Measurements from ENCODE around the gene CRYM. TPM values are rescaled to one million over a fixed set of nuclear protein-coding genes. Genes with fewer than 3 reads are reported as not detected.
"Not testable (repeated sequence)": the region's sequence is repeated elsewhere in the genome, so short reads cannot be mapped to it uniquely, and the experiment has no call there.

CRYM gene
- polyA plus RNA-seq, 6 donors from 2014 or later, result 2.4 to 13.0 (median 3.4) TPM

DNA sequence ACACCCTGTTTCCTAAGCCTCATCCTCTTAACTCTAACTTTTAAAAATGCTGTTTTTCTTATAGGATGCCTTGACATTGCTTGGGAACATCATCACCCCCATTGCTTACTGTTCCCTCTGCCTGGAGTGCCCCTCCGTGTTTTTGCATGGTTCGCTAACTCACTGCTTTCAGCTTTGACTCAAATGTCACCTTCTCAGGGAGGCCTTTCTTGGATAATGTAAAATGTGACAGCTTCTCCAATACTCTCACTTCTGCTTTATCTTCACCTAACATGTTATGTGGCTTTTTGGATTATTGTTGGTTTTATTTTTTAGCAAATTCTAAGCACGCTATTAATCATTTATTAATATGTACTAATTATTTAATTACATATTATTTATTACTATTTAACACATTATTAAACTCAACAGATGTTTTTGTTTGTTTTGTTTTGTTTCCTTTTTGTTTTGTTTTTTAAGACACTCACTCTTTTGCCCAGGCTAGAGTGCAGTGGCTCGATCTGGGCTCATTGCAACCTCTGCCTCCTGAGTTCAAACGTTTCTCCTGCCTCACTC is 3.8 kb downstream of the CRYM start:
- H3K27me3 Mint-ChIP-seq, result peaks cover 5 to 8% (median 7%) of the 10 kb centered on the region in 3 donors
- no peaks in the 10 kb centered on the region for H3K9me3 Mint-ChIP-seq
- no peak overlapping the region for H3K4me3 Mint-ChIP-seq
- H3K27ac Mint-ChIP-seq, result peak overlapping the region in 2 of 6 donors; percentile 13 to 63
- DNase-seq (no peak), ATAC-seq (ENCODE audit: low read depth in 2 of 2) (peak in 1 of 2 donors; percentile 12)
- no peaks in the 10 kb centered on the region for H3K36me3 Mint-ChIP-seq
- H3K4me1 Mint-ChIP-seq, result peaks cover 38 to 47% (median 44%) of the 10 kb centered on the region in 3 donors

DNA sequence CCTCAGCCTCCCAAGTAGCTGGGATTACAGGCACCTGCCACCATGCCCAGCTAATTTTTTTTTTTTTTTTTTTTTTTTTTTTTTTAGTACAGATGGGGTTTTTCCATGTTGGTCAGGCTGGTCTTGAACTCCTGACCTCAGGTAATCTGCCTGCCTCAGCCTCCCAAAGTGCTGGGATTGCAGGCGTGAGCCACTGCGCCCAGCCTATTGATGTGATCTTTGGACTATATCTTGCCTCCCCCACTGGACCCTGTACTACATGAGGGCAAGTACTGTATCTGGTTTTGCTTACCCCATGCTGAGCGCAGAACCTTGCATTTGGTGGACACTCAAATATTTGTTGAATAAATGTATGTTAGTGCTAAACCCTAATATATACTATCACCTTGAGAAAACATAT is 5.3 kb downstream of the CRYM start:
- not testable (repeated sequence) for ATAC-seq (ENCODE audit: low read depth in 2 of 2); DNase-seq; H3K4me3 Mint-ChIP-seq; H3K27me3 Mint-ChIP-seq; H3K9me3 Mint-ChIP-seq; H3K27ac Mint-ChIP-seq; H3K36me3 Mint-ChIP-seq
- peaks cover 28 to 36% (median 36%) of the 10 kb centered on the region in 3 donors for H3K4me1 Mint-ChIP-seq

DNA sequence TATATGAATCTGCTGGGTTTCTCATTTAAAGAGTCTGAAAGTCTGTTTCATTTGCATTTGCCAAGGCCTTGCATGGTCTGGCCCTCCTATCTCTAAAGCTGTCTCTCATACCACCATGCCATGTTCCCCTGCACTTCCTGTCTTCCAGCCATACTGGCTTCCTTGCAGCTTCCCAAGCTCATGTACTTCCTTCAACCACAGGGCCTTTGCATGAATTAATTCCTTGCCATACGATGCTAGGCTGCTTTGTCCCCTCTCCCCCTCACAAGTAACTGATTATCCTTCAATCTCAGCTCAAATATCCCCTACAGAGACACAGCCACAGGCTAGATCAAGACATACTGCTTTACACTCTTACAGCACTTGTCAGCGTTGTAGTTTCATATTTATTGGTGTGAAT is 5.8 kb downstream of the CRYM start:
- H3K4me1 Mint-ChIP-seq, result peaks cover 23 to 37% (median 32%) of the 10 kb centered on the region in 3 donors
- no peak overlapping the region for H3K27ac Mint-ChIP-seq
- DNase-seq (no peak), ATAC-seq (ENCODE audit: low read depth in 2 of 2) (no peak)
- peaks cover 5 to 8% (median 7%) of the 10 kb centered on the region in 3 donors for H3K27me3 Mint-ChIP-seq
- H3K36me3 Mint-ChIP-seq, result no peaks in the 10 kb centered on the region
- no peaks in the 10 kb centered on the region for H3K9me3 Mint-ChIP-seq
- no peak overlapping the region for H3K4me3 Mint-ChIP-seq

DNA sequence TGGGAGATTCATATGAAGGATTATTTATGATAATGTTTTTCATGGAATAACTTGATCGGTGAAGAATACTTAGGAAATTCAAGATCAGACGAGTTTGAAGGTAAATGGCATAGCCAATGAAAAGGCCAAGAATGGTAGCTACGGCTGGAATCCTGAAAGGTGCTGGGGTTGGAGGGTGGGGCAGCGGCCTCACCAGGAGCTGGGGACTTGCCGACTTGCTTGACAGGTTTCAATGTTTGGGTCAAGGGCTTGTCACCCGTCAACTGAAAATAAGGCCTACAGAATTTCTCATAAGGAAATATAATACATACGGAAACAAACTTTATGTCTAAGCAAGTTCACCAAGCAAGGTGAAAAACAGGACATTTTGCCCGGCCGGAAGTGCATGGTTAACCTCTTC is 9.9 kb downstream of the CRYM start:
- Mint-ChIP-seq H3K9me3 (no peaks in the 10 kb centered on the region), H3K27me3 (peaks cover 7 to 12% (median 9%) of the 10 kb centered on the region in 3 donors), H3K36me3 (no peaks in the 10 kb centered on the region), H3K4me3 (no peak overlapping the region), H3K4me1 (peaks cover 29 to 36% (median 33%) of the 10 kb centered on the region in 3 donors), H3K27ac (no peak overlapping the region)
- ATAC-seq (ENCODE audit: low read depth in 2 of 2) (no peak), DNase-seq (no peak)

DNA sequence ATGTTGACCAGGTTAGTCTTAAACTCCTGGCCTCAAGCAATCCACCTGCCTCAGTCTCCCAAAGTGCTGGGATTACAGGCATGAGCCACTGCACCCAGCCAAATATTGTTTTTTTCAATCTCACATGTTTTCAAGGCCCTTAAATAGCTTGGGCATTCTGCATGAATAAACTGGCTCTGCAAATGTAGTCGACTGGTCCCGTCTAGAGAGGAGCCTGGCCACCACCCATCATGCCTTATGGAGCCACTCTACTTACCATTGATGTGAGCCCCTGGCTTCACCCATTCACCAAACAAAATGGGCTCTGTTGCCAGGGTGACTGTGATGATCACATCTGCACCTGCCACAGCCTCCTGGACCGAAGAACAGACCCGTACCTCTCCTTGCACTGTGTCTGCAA is 10.8 kb downstream of the CRYM start:
- ATAC-seq (ENCODE audit: low read depth in 2 of 2) (no peak), DNase-seq (no peak)
- Mint-ChIP-seq H3K9me3 (no peaks in the 10 kb centered on the region), H3K27ac (peak overlapping the region in 1 of 6 donors; percentile 64), H3K36me3 (no peaks in the 10 kb centered on the region), H3K4me3 (no peak overlapping the region), H3K4me1 (peaks cover 33 to 45% (median 40%) of the 10 kb centered on the region in 3 donors), H3K27me3 (peaks cover 4 to 10% (median 8%) of the 10 kb centered on the region in 3 donors)

DNA sequence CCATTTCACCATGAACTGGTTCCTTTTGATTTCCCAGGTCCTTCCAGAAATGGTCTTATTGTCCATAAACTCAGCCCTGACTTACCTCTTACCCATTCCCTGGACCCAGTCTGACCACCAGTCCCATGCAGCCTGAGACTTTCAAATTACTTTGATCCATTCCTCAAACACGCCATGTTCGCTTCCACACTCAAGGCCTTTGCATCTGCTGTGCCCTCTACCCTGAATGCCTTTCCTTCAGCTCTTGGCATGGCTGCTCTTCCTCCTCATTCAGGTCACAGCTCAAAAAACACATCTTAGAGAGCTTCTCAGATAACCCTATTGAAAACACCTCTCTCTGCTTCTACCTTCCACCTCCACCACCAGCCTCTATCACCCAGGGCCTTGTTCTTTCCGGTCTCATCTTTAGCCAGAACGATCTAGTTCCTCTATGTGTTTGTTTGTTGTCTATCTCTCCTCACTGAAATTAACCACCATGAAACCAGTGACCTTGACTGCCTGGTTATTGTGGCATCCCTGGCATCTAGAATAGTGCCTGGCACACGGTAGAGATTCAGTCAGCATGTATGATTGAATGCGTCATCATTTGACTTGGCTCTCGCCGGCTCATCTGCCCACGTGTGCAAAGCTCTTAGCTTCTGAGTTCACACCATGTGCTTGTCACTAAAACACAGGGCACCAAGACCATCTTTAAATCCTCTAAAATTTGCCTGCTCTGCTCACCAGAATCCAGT is 12.8 kb downstream of the CRYM start:
- H3K27ac Mint-ChIP-seq, result peak overlapping the region in 4 of 6 donors; percentile 6 to 79 (median 43)

DNA sequence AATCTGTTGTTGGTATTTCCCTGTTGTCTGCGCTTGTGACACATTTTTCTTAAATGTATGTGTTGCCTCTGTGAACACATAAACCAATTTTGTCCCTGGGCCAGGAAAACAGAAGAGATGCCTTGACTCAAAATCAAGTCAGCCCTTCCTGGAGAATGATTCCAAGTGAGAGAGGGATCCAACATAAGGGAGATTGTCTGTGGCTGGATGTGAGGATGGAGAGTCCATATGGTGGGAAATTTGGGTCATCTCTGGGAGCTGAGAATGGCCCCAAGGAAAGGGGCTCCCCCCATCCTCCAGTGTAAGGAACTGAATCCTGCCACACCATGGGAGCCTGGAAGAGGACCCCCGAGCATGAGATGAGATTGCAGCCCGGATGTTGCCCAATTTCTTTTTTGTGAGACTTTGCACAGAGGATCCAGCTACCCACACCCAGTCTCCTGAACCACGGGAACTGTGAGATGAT is 13.5 kb downstream of the CRYM start:
- peaks cover 0 to 3% of the 10 kb centered on the region in 2 donors for H3K36me3 Mint-ChIP-seq
- H3K4me1 Mint-ChIP-seq, result peaks cover 30 to 45% (median 40%) of the 10 kb centered on the region in 3 donors
- no peak for DNase-seq
- H3K9me3 Mint-ChIP-seq, result no peaks in the 10 kb centered on the region
- H3K27ac Mint-ChIP-seq, result peak overlapping the region in 5 of 6 donors; percentile 10 to 79 (median 60)
- H3K27me3 Mint-ChIP-seq, result peaks cover 5 to 13% (median 7%) of the 10 kb centered on the region in 3 donors
- peak overlapping the region in 3 of 8 donors; percentile 43 to 73 (median 60) for H3K4me3 Mint-ChIP-seq
- no peak for ATAC-seq (ENCODE audit: low read depth in 2 of 2)

More for the DNA sequence above, 12.8 kb downstream of the CRYM start:
- Mint-ChIP-seq H3K4me3 (peak overlapping the region in 6 of 8 donors; percentile 20 to 59 (median 30)), H3K4me1 (peaks cover 30 to 51% (median 43%) of the 10 kb centered on the region in 3 donors), H3K9me3 (no peaks in the 10 kb centered on the region), H3K36me3 (no peaks in the 10 kb centered on the region), H3K27me3 (peaks cover under 1 to 7% (median 5%) of the 10 kb centered on the region in 3 donors)
- ATAC-seq (ENCODE audit: low read depth in 2 of 2) (peak in 1 of 2 donors; percentile 18), DNase-seq (no peak)

DNA sequence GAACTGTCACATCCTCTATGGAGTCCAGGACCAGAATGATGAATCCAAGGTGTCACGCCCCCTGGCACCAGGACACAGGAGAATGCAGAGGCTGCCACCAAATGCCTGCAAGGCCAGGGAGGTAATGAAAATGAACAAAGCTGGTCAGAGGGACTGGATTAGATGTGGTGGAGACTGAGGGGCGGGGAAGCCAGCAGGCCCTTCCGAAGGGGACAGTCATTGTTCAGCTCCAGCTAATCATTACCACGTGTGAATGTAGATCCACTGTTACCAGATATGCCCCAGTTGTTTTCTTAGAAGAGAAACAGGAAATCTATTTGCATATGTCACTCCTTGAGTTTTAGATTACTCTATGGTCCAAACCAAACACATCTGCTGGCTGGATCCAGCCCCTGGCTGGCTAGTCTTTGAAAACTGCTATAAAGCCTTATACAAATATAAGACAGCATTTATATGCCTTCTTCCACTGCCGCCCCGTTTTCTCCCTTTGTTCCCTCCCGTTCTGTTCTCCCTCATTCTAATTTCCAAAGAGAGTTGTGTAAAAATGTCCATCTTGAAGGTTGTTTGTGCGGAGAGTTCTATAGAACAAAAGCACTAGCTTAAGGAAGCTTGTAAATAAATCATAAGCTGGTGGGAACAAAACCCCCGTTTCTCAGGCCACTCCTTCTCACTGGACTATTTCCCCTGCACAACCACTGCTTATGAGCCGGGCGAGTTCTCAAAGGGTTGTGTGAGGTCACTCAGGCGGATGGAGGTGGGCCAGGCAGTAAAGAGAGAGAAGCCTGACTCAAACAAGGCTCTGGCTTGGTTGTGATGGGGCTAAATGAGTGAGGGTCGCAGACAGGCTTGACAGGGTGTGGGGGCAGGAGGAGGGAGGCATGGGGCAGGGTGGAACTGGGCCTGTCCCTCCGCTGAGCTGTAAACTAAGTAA is 14.2 kb downstream of the CRYM start:
- Mint-ChIP-seq H3K4me1 (peaks cover 30 to 42% (median 35%) of the 10 kb centered on the region in 3 donors), H3K27me3 (peaks cover 5 to 13% (median 8%) of the 10 kb centered on the region in 3 donors), H3K27ac (peak overlapping the region in 4 of 6 donors; percentile 0 to 67 (median 35)), H3K4me3 (peak overlapping the region in 7 of 8 donors; percentile 31 to 78 (median 60)), H3K36me3 (peaks cover 0 to 5% of the 10 kb centered on the region in 2 donors), H3K9me3 (no peaks in the 10 kb centered on the region)
- ATAC-seq (ENCODE audit: low read depth in 2 of 2) (peak; percentile 95 to 96), DNase-seq (peak; percentile 49)

DNA sequence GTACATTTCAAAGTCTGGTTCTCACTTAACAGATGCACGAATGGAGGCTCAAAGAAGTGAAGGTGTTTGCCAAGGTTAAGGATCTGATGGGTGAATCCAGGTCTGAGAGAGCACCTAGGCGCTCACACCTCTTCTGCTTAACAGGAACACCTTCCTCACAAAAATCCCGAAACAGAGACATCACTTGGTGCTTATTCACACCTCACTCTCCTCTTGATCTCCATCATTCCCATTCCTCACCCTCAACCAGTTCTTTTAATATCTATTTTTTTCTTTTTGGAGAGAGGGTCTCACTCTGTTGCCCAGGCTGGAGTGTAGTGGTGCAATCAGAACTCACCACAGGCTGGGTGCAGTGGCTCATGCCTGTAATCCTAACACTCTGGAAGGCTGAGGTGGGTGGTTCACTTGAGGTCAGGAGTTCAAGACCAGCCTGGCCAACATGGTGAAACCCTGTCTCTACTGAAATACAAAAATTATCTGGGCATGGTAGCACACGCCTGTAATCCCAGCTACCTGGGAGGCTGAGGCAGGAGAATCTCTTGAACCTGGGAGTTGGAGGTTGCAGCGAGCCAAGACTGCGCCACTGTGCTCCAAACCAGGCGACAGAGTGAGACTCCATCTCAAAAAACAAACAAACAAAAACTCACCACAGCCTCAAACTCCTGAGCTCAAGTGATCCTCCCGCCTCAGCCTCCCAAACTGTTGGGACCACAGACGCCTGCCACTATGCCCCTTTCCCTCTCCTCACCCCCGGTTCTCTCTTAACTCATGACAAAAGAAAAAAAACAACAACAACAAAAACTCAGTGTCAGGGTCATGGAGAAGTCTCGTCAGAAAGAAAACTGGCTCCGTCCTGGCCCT is 15.1 kb downstream of the CRYM start:
- DNase-seq (no peak), ATAC-seq (ENCODE audit: low read depth in 2 of 2) (no peak)
- H3K4me3 Mint-ChIP-seq, result peak overlapping the region in 6 of 8 donors; percentile 14 to 78 (median 66)
- peaks cover 0 to 5% of the 10 kb centered on the region in 2 donors for H3K36me3 Mint-ChIP-seq
- peak overlapping the region in 3 of 6 donors; percentile 0 to 53 (median 10) for H3K27ac Mint-ChIP-seq
- H3K27me3 Mint-ChIP-seq, result peaks cover 5 to 13% (median 8%) of the 10 kb centered on the region in 3 donors
- peaks cover 30 to 42% (median 35%) of the 10 kb centered on the region in 3 donors for H3K4me1 Mint-ChIP-seq
- no peaks in the 10 kb centered on the region for H3K9me3 Mint-ChIP-seq

DNA sequence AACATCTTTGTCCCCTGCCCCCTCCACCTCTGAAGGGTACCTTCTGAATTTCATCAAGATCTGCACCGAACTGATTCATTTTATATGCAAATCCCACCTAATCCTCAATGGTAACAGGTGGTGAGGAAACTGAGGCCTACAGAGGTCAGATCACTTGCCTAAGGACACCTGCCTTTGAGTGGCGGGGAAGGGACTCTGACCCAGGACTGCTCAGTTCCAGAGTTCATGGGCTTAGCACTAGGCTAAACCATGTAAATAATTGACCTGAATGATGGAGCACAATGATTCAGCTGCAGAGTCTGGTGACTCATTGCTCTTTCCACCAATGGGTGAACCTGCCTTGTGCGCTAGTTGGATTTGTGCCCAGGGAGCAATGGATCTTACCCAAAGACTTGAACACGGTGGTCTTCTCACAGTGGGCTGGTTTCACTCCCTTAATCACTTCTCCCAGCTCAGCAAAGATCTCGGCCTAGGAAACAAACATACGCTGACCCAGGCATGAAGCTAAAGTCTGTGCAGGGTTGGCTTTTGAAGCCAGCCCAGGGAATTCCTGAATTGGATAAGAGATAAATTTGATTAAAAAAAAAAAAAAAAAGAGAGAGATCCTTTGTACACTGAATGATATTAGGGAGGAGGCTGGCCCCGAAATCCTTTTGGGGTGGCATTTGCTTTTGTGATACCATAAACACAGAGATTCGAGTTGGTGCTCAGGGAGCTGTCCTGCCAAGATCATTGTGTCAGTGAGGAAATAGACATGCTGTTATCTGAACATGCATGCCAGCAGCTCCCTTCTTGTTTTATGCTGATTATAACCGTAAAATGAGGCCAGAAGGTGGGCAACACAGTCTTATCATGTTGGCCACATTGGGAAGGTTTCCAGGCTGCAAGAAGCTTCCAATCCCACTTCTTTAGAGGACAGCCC is 17.0 kb downstream of the CRYM start:
- peaks cover 30 to 39% (median 35%) of the 10 kb centered on the region in 3 donors for H3K4me1 Mint-ChIP-seq
- peaks cover 0 to 5% of the 10 kb centered on the region in 2 donors for H3K36me3 Mint-ChIP-seq
- peaks cover 5 to 25% (median 8%) of the 10 kb centered on the region in 3 donors for H3K27me3 Mint-ChIP-seq
- no peak for DNase-seq
- no peak for ATAC-seq (ENCODE audit: low read depth in 2 of 2)
- no peak overlapping the region for H3K4me3 Mint-ChIP-seq
- H3K9me3 Mint-ChIP-seq, result no peaks in the 10 kb centered on the region
- H3K27ac Mint-ChIP-seq, result no peak overlapping the region

DNA sequence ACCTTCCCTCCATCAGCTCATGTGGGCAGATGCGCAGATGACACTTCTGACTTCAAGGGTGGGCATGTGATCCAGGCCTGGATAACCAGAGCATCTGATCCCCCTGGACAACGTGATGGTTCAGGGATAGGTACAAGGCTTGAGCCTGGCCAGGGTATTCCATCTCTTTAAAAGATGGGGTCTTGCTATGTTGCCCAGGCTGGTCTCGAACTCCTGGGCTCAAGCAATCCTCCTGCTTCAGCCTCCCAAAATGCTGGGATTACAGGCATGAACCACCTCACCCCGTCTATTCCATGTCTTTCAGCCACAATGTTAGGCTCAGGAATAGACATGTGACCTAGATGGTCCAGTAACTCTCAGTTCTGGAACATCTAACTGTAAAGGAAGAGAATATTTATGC is 20.8 kb downstream of the CRYM start:
- H3K4me3 Mint-ChIP-seq, result no peak overlapping the region
- H3K27me3 Mint-ChIP-seq, result peaks cover 3 to 28% (median 20%) of the 10 kb centered on the region in 3 donors
- peaks cover 0 to 5% of the 10 kb centered on the region in 2 donors for H3K36me3 Mint-ChIP-seq
- ATAC-seq (ENCODE audit: low read depth in 2 of 2) (no peak), DNase-seq (no peak)
- no peaks in the 10 kb centered on the region for H3K9me3 Mint-ChIP-seq
- no peak overlapping the region for H3K27ac Mint-ChIP-seq
- H3K4me1 Mint-ChIP-seq, result peaks cover 1 to 6% (median 3%) of the 10 kb centered on the region in 3 donors

All from naive B cell (primary cell).